NT2/D1 (cell line): ENCODE results near the gene HS6ST3.

Experiments used
- YY1 ChIP-seq: IDR thresholded peaks from 2 replicates; pipeline ENCODE4 v1.6.1; 2011; ENCODE audit not compliant: insufficient read length, insufficient read depth
- ZNF274 ChIP-seq: IDR thresholded peaks from 2 replicates; pipeline ENCODE4 v1.6.1; 2011; ENCODE audit warnings: mild to moderate bottlenecking, low read depth, low read length

DNA sequence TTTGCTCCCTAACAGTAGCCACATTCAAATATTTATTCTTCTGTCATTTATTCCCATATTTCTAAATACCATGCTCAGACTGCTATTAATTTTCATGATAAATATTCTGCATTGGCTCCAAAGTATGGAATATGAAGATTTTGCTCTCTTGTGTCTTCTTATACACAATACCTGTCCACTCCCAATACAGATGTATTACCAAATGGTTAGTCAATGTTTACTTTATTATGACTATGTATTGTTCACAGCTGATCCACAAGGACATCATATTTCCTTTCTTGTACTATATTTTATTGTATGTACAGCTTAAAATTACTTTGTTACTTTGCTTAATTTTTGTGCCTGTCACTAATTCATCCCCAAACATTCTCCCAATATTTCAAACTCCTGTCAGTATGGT, 582.1 kb downstream of the HS6ST3 start:
- TF ChIP-seq YY1 (no peak), ZNF274 (no peak)
